OCI-LY1 (cell line): Measurements from ENCODE around the gene TACR1.

Source experiments
- H2AFZ ChIP-seq: fragments of 200-600 bp; sonication (generic), shearing (Covaris generic); 2 replicates; pipeline ENCODE4 v1.6.0; 2014; ENCODE audit warnings: antibody characterized with exemption, mild to moderate bottlenecking, low read length
- H3F3A ChIP-seq: fragments of 200-600 bp; sonication (generic), shearing (Covaris generic); 2 replicates; pipeline ENCODE4 v1.6.0; 2014; ENCODE audit warnings: mild to moderate bottlenecking, antibody characterized with exemption, low read length, moderate library complexity; ENCODE audit not compliant: insufficient read depth
- H3K27ac ChIP-seq: fragments of 200-600 bp; sonication (generic); 2 replicates; pipeline ENCODE4 v1.5.1; 2014; ENCODE audit warnings: low read length, mixed run types, mild to moderate bottlenecking, low read depth; ENCODE audit not compliant: poor library complexity, severe bottlenecking
- H3K27me3 ChIP-seq: fragments of 200-600 bp; sonication (generic); 2 replicates; pipeline ENCODE4 v1.6.0; 2014; ENCODE audit warnings: antibody characterized with exemption, mild to moderate bottlenecking, low read length, moderate library complexity; ENCODE audit not compliant: insufficient read depth
- H3K36me3 ChIP-seq: fragments of 200-600 bp; sonication (generic); 2 replicates; pipeline ENCODE4 v1.6.1; 2014; ENCODE audit warnings: mild to moderate bottlenecking, antibody characterized with exemption, low read length, moderate library complexity, mixed read lengths; ENCODE audit not compliant: insufficient read depth
- H3K4me1 ChIP-seq: fragments of 200-600 bp; sonication (generic); 2 replicates; pipeline ENCODE4 v1.5.1; 2014; ENCODE audit warnings: mild to moderate bottlenecking, low read length, moderate library complexity; ENCODE audit not compliant: insufficient read depth, severe bottlenecking
- H3K4me2 ChIP-seq: fragments of 200-600 bp; sonication (generic), shearing (Covaris generic); 2 replicates; pipeline ENCODE4 v1.6.1; 2014; ENCODE audit warnings: low read length
- H3K4me3 ChIP-seq: fragments of 200-600 bp; sonication (generic); 2 replicates; pipeline ENCODE4 v1.5.1; 2014; ENCODE audit warnings: low read length, low read depth, mild to moderate bottlenecking, mixed read lengths; ENCODE audit not compliant: poor library complexity, severe bottlenecking
- H3K79me2 ChIP-seq: fragments of 200-600 bp; shearing (Covaris generic); 2 replicates; pipeline ENCODE4 v1.6.1; 2016; ENCODE audit warnings: mixed run types, low read length, mixed read lengths; ENCODE audit not compliant: insufficient read depth
- H3K9ac ChIP-seq: fragments of 200-600 bp; sonication (generic), shearing (Covaris generic); 2 replicates; pipeline ENCODE4 v1.6.1; 2014; ENCODE audit warnings: mild to moderate bottlenecking, low read length, mixed read lengths
- H3K9me2 ChIP-seq: fragments of 200-600 bp; sonication (generic), shearing (Covaris generic); 2 replicates; pipeline ENCODE4 v1.6.1; 2014; ENCODE audit warnings: low read depth, mild to moderate bottlenecking, low read length, mixed read lengths
- H3K9me3 ChIP-seq: fragments of 200-600 bp; shearing (Covaris generic); 2 replicates; pipeline ENCODE4 v1.6.1; 2014; ENCODE audit warnings: low read length, mixed read lengths
- H4K20me1 ChIP-seq: fragments of 200-600 bp; sonication (generic), shearing (Covaris generic); 2 replicates; pipeline ENCODE4 v1.6.0; 2016; ENCODE audit warnings: mild to moderate bottlenecking, low read length; ENCODE audit not compliant: insufficient read depth
- EZH2 ChIP-seq: fragments of 200-600 bp; sonication (generic), shearing (Covaris generic); IDR thresholded peaks from 2 replicates; pipeline ENCODE4 v1.8.0; 2017; ENCODE audit warnings: borderline replicate concordance, mixed run types, mild to moderate bottlenecking, antibody characterized with exemption, low read length, moderate library complexity, mixed read lengths
- TF ChIP-seq, protein P1 (sequence below): fragments of 200-600 bp; sonication (generic), shearing (Covaris generic); IDR thresholded peaks from 2 replicates; pipeline ENCODE4 v1.5.1; 2017; ENCODE audit warnings: mild to moderate bottlenecking, antibody characterized with exemption, low read length, moderate library complexity, mixed read lengths

Gene TACR1

DNA sequence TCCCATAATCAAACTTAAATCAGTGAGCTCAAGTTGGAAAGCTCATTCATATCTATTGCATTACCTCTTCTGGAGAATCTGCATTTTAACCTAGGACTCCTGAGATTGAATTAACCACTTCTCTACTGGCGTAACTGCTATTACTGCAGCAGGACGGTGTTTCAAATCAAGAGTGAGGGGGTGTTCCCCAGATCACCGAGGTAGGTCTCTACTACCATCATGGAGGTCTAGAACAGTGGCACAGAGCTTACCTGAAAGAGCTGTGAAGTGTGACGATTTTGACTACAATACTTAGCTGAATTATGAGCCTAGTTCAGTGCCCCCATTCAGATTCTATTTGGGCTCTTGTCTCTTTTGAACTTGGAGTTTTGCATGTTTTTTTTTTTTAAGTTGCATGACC is 121.4 kb downstream of the TACR1 start:
- Histone ChIP-seq H2AFZ (no peak overlapping the region), H3K27ac (no peak overlapping the region), H4K20me1 (no peaks in the 10 kb centered on the region), H3F3A (no peaks in the 10 kb centered on the region), H3K4me2 (no peak overlapping the region), H3K9me3 (no peaks in the 10 kb centered on the region), H3K4me1 (no peaks in the 10 kb centered on the region), H3K9ac (no peak overlapping the region), H3K79me2 (no peaks in the 10 kb centered on the region), H3K27me3 (no peaks in the 10 kb centered on the region), H3K4me3 (no peak overlapping the region), H3K9me2 (no peaks in the 10 kb centered on the region), H3K36me3 (no peaks in the 10 kb centered on the region)
- no peak for TF ChIP-seq EZH2
- TF ChIP-seq, protein P1, sequence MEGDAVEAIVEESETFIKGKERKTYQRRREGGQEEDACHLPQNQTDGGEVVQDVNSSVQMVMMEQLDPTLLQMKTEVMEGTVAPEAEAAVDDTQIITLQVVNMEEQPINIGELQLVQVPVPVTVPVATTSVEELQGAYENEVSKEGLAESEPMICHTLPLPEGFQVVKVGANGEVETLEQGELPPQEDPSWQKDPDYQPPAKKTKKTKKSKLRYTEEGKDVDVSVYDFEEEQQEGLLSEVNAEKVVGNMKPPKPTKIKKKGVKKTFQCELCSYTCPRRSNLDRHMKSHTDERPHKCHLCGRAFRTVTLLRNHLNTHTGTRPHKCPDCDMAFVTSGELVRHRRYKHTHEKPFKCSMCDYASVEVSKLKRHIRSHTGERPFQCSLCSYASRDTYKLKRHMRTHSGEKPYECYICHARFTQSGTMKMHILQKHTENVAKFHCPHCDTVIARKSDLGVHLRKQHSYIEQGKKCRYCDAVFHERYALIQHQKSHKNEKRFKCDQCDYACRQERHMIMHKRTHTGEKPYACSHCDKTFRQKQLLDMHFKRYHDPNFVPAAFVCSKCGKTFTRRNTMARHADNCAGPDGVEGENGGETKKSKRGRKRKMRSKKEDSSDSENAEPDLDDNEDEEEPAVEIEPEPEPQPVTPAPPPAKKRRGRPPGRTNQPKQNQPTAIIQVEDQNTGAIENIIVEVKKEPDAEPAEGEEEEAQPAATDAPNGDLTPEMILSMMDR: no peak

DNA sequence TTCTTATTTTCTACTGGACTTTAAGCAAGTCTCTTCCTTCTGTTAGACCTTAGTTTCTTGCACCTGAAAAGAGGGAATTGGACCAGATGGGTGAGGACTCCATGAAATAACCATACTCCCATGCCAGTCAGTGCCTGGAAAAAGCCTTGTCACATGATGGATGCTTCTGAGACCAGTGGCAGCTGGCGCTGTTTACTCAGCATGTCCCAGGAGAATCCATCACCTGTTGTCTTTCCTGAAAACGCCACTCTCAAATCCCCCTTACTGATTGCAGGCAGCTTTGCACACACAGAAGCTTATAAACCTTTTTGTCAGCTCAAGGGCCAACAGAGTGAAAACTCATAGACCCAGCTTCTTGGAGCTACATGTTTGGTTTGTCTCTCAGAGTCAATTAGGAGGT is 123.2 kb downstream of the TACR1 start:
- no peaks in the 10 kb centered on the region for H3K9me2 ChIP-seq
- H3K27me3 ChIP-seq: 0 out of 2 replicates have a peak, but pooled peaks cover 3% of the 10 kb centered on the region
- TF ChIP-seq EZH2: no peak
- TF ChIP-seq, protein P1: no peak
- H3K27ac ChIP-seq: no peak overlapping the region
- no peaks in the 10 kb centered on the region for H3K36me3 ChIP-seq
- H3K9me3 ChIP-seq: no peaks in the 10 kb centered on the region
- no peaks in the 10 kb centered on the region for H4K20me1 ChIP-seq
- H3K9ac ChIP-seq: no peak overlapping the region
- H3K4me1 ChIP-seq: no peaks in the 10 kb centered on the region
- no peak overlapping the region for H2AFZ ChIP-seq
- H3K79me2 ChIP-seq: no peaks in the 10 kb centered on the region
- no peak overlapping the region for H3K4me3 ChIP-seq
- H3K4me2 ChIP-seq: no peak overlapping the region
- H3F3A ChIP-seq: no peaks in the 10 kb centered on the region

DNA sequence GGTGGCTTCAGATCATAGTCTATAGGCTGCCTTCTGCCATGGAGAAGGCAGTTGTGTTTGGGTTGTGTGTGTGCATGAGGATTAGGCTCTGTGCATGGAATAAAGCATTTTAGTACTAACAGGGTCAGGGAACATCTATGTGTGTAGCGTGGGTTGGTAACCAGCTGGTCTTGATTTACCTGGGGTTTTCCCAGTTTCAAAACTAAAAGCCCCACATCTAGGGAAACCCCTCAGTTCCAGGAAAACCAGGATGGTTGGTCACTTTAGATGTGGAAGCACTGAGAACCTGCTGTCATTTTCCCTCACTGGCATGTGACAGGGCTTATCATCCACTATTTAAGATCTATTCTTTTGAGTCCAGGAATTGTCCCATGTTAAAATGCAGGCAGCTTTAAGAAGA is 124.6 kb downstream of the TACR1 start:
- no peaks in the 10 kb centered on the region for H3K4me1 ChIP-seq

More for the DNA sequence above, 124.6 kb downstream of the TACR1 start:
- H2AFZ ChIP-seq: no peak overlapping the region
- TF ChIP-seq, protein P1: no peak
- TF ChIP-seq EZH2: no peak
- no peaks in the 10 kb centered on the region for H3K79me2 ChIP-seq
- no peak overlapping the region for H3K9ac ChIP-seq
- no peaks in the 10 kb centered on the region for H4K20me1 ChIP-seq
- H3K9me2 ChIP-seq: no peaks in the 10 kb centered on the region
- no peaks in the 10 kb centered on the region for H3K36me3 ChIP-seq
- H3F3A ChIP-seq: no peaks in the 10 kb centered on the region
- no peak overlapping the region for H3K4me3 ChIP-seq
- 0 out of 2 replicates have a peak, but pooled peaks cover 3% of the 10 kb centered on the region for H3K27me3 ChIP-seq
- H3K4me2 ChIP-seq: no peak overlapping the region
- H3K27ac ChIP-seq: no peak overlapping the region
- no peaks in the 10 kb centered on the region for H3K9me3 ChIP-seq
